Fibroblast of the conjunctiva (primary cell): Measurements from ENCODE around the gene NMB.
A peak's percentile ranks its signal among the peaks of the same experiment; 100 is the strongest.
"Not testable (repeated sequence)": the region's sequence is repeated elsewhere in the genome, so short reads cannot be mapped to it uniquely, and the experiment has no call there.

Experiments used
- DNase-seq: peaks from one replicate; pipeline ENCODE4 v3.0.0-alpha.2; 2010; ENCODE audit warnings: low read depth

NMB gene

GRCh38 chr15:84654689-84655453 is 3.1 kb downstream of the NMB start:
- DNase-seq: peak; percentile 78

GRCh38 chr15:84653910-84654688 is 3.9 kb downstream of the NMB start, which contains the start of gene WDR73:
TSS of gene WDR73 (minus strand) at chr15:84654283. CDS start at chr15:84654274, 9 bp downstream.
- DNase-seq: peak; percentile 87

- DNase-seq: no peak
Observed at GRCh38 chr15:84653584-84653909, 4.5 kb downstream of the NMB start.

GRCh38 chr15:84649706-84650105 is 8.3 kb downstream of the NMB start:
- DNase-seq: no peak

- DNase-seq: no peak
Observed at GRCh38 chr15:84648539-84648938, 9.5 kb downstream of the NMB start.

- no peak for DNase-seq
Observed at GRCh38 chr15:84647726-84648125, 10.3 kb downstream of the NMB start.

GRCh38 chr15:84645997-84646396 is 12.0 kb downstream of the NMB start:
- DNase-seq: no peak

GRCh38 chr15:84645496-84645895 is 12.5 kb downstream of the NMB start:
- DNase-seq: no peak

- no peak for DNase-seq
Observed at GRCh38 chr15:84643838-84644237, 14.2 kb downstream of the NMB start.

GRCh38 chr15:84642640-84643039 is 15.4 kb downstream of the NMB start:
- not testable (repeated sequence) for DNase-seq

- not testable (repeated sequence) for DNase-seq
Observed at GRCh38 chr15:84641871-84642270, 16.1 kb downstream of the NMB start.

- no peak for DNase-seq
Observed at GRCh38 chr15:84638103-84638502, 19.9 kb downstream of the NMB start.

GRCh38 chr15:84634228-84634837 is 23.7 kb downstream of the NMB start:
- no peak for DNase-seq

GRCh38 chr15:84633311-84634227 is 24.4 kb downstream of the NMB start:
- no peak for DNase-seq

- DNase-seq: no peak
Observed at GRCh38 chr15:84631706-84632272, 26.2 kb downstream of the NMB start.

- DNase-seq: no peak
Observed at GRCh38 chr15:84629033-84629432, 29.0 kb downstream of the NMB start.

GRCh38 chr15:84625123-84625522 is 32.9 kb downstream of the NMB start:
- DNase-seq: no peak

GRCh38 chr15:84624359-84624758 is 33.6 kb downstream of the NMB start:
- DNase-seq: no peak

- DNase-seq: no peak
Observed at GRCh38 chr15:84621358-84621979, 36.5 kb downstream of the NMB start.

- DNase-seq: no peak
Observed at GRCh38 chr15:84620626-84621025, 37.4 kb downstream of the NMB start.

GRCh38 chr15:84616235-84616634 is 41.8 kb downstream of the NMB start:
- DNase-seq: no peak
